Glomerular visceral epithelial cell (primary cell): Measurements from ENCODE around the gene BNC2.

Experiments
- DNase-seq: peaks from one replicate; pipeline ENCODE4 v3.0.0-alpha.2; 2016; ENCODE audit errors: extremely low spot score

BNC2 gene

GRCh38 chr9:16869882-16870595, 431 bp downstream of the BNC2 start:
- DNase-seq: peak; percentile 43

- DNase-seq: peak; percentile 53
Observed at GRCh38 chr9:16869131-16869881, 1.2 kb downstream of the BNC2 start.

- peak; percentile 14 for DNase-seq
Observed at GRCh38 chr9:16868701-16869100, 1.8 kb downstream of the BNC2 start.

- DNase-seq: peak; percentile 60
Observed at GRCh38 chr9:16867576-16868311, 2.7 kb downstream of the BNC2 start.

GRCh38 chr9:16866587-16866986, 3.9 kb downstream of the BNC2 start:
- peak; percentile 17 for DNase-seq

GRCh38 chr9:16864649-16865434, 5.6 kb downstream of the BNC2 start:
- peak; percentile 20 for DNase-seq

GRCh38 chr9:16848179-16848578, 22.3 kb downstream of the BNC2 start:
- DNase-seq: no peak

GRCh38 chr9:16846986-16847385, 23.5 kb downstream of the BNC2 start:
- DNase-seq: no peak

- no peak for DNase-seq
Observed at GRCh38 chr9:16846367-16846766, 24.1 kb downstream of the BNC2 start.

- no peak for DNase-seq
Observed at GRCh38 chr9:16834817-16835216, 35.7 kb downstream of the BNC2 start.

GRCh38 chr9:16833296-16833835, 37.1 kb downstream of the BNC2 start:
- no peak for DNase-seq

- no peak for DNase-seq
Observed at GRCh38 chr9:16832101-16832500, 38.4 kb downstream of the BNC2 start.

- DNase-seq: no peak
Observed at GRCh38 chr9:16830806-16831205, 39.7 kb downstream of the BNC2 start.

- peak; percentile 69 for DNase-seq
Observed at GRCh38 chr9:16828340-16829281, 41.9 kb downstream of the BNC2 start.

GRCh38 chr9:16825971-16826625, 44.4 kb downstream of the BNC2 start:
- peak; percentile 82 for DNase-seq

- DNase-seq: peak; percentile 11
Observed at GRCh38 chr9:16825331-16825725, 45.1 kb downstream of the BNC2 start.

GRCh38 chr9:16824545-16825330, 45.7 kb downstream of the BNC2 start:
- peak; percentile 44 for DNase-seq

GRCh38 chr9:16823906-16824305, 46.6 kb downstream of the BNC2 start:
- no peak for DNase-seq

- DNase-seq: no peak
Observed at GRCh38 chr9:16821344-16821743, 49.1 kb downstream of the BNC2 start.
